ENCODE data around the gene PIGQ. TPM values are rescaled to one million over a fixed set of nuclear protein-coding genes. Genes with fewer than 3 reads are reported as not detected.
A peak's percentile ranks its signal among the peaks of the same experiment; 100 is the strongest.

Gene PIGQ
- total RNA-seq, 1 experiment from 2014 or later: 83.5 TPM

- in situ Hi-C loops (cut with HindIII; ENCODE audit: low pct_unique_long_range_greater_than_20kb, low sequenced_read_pairs) (no loop called here), intact Hi-C loops (cut with micrococcal nuclease; ENCODE audit: unreplicated experiment) (no loop called here)
- H3K9me3 ChIP-seq (ENCODE audit: control insufficient read depth, insufficient read depth, low read depth, low read length): no peaks in the 10 kb centered on the region
- ChIA-PET POLR2A (no interaction called here), CTCF (no interaction called here)
- DNase-seq (ENCODE audit: low read depth, low spot score): no peak
- TF ChIP-seq POLR2AphosphoS5 (IDR thresholded peaks at IDR 0.05; ENCODE audit: low read depth, low read length) (no peak; the same call in 1 of the 2 replicates), TCF7L2 (IDR thresholded peaks at IDR 0.05; ENCODE audit: low read depth, low read length) (no peak), SIN3A (IDR thresholded peaks at IDR 0.05; ENCODE audit: borderline replicate concordance, insufficient read depth, low read depth, low read length) (no peak; the same call in 1 of the 2 replicates), REST (IDR thresholded peaks at IDR 0.05; ENCODE audit: insufficient read depth in 1 of 2, low read depth in 2 of 2, low read length in 1 of 2) (no peak)
- TF ChIP-seq, protein P1, sequence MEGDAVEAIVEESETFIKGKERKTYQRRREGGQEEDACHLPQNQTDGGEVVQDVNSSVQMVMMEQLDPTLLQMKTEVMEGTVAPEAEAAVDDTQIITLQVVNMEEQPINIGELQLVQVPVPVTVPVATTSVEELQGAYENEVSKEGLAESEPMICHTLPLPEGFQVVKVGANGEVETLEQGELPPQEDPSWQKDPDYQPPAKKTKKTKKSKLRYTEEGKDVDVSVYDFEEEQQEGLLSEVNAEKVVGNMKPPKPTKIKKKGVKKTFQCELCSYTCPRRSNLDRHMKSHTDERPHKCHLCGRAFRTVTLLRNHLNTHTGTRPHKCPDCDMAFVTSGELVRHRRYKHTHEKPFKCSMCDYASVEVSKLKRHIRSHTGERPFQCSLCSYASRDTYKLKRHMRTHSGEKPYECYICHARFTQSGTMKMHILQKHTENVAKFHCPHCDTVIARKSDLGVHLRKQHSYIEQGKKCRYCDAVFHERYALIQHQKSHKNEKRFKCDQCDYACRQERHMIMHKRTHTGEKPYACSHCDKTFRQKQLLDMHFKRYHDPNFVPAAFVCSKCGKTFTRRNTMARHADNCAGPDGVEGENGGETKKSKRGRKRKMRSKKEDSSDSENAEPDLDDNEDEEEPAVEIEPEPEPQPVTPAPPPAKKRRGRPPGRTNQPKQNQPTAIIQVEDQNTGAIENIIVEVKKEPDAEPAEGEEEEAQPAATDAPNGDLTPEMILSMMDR (IDR thresholded peaks at IDR 0.05): no peak
- H3K27ac ChIP-seq (ENCODE audit: low read length): peak overlapping the region; percentile 95
- ATAC-seq: peak; percentile 0; the same call in 1 of the 2 replicates
- BruUV-seq (replicated peaks): no TSS peak
- peaks cover 42% of the 10 kb centered on the region for H3K4me1 ChIP-seq (ENCODE audit: control insufficient read depth, insufficient read depth, low read length)
- H3K4me3 ChIP-seq (ENCODE audit: low read depth in 2 of 2, low read length in 2 of 2): peak overlapping the region; percentile 82
- H3K36me3 ChIP-seq (ENCODE audit: control insufficient read depth, insufficient read depth, low read length): no peaks in the 10 kb centered on the region
- no peaks in the 10 kb centered on the region for H3K27me3 ChIP-seq (ENCODE audit: control insufficient read depth, insufficient read depth, low read length)
Observed at GRCh38 chr16:526181-527014, 43.4 kb upstream of the PIGQ start.

DNA sequence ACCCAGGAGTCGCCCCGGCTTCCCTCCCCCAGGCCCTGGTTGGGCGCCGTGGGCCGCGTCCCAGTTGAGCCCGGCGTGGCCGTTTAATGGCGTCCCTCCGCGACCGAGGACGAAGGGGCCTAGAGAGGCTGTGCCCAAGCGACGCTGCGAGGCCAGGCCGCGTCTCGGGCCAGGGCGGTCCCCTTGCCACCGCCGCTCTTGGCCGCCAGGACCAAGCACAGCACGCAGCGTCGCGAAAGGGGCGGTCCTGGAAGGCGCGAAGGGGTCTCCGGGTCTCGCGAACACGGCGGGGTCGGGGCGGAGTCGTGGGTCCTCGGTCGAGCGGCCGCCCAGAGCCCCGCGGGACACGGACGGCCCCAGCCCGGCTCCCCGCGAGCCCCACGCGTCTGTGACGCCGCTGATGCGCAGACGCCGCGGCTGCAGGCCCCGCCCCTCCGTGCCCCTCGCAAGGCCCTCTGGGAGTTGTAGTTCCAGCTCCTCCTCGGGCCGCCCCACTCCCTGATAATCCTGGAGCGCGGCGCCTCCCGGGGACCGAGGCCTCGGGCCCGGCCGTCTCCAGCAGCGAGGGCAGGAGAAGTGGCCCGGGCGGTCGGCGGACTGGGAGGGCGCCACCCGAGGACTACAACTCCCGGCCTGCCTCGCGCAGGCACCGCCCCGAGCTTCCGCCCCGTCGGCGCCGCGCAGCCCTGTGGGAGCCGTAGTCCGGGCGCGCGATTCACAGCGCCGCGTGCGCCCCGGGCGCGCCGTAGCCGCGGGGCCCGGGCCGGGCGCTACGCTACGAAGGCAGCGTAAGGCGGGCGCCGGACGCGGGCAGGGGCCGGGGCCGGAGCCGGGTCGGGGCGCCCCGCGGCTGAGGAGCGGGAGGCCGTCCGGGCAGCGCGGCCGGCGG lies 42.5 kb upstream of the PIGQ start, which contains the start of gene CAPN15:
Gene CAPN15, plus strand, starts transcription at position 698 of the 889 bp plus-strand sequence. CDS start 19,127 bp downstream, outside the sequence.
- DNase-seq (ENCODE audit: low read depth, low spot score) (no peak), ATAC-seq (peak; percentile 83)
- H3K9me3 ChIP-seq (ENCODE audit: control insufficient read depth, insufficient read depth, low read depth, low read length): no peaks in the 10 kb centered on the region
- TF ChIP-seq, protein P1 (IDR thresholded peaks at IDR 0.05): no peak
- TF ChIP-seq SIN3A (IDR thresholded peaks at IDR 0.05; ENCODE audit: borderline replicate concordance, insufficient read depth, low read depth, low read length) (no peak), REST (IDR thresholded peaks at IDR 0.05; ENCODE audit: insufficient read depth in 1 of 2, low read depth in 2 of 2, low read length in 1 of 2) (no peak), TCF7L2 (IDR thresholded peaks at IDR 0.05; ENCODE audit: low read depth, low read length) (no peak), POLR2AphosphoS5 (IDR thresholded peaks at IDR 0.05; ENCODE audit: low read depth, low read length) (peak; percentile 58; the same call in 1 of the 2 replicates)
- intact Hi-C loops (cut with micrococcal nuclease; ENCODE audit: unreplicated experiment): no loop called here
- H3K36me3 ChIP-seq (ENCODE audit: control insufficient read depth, insufficient read depth, low read length): no peaks in the 10 kb centered on the region
- ChIA-PET POLR2A (no interaction called here), CTCF (no interaction called here)
- in situ Hi-C loops (cut with HindIII; ENCODE audit: low pct_unique_long_range_greater_than_20kb, low sequenced_read_pairs): no loop called here
- no peaks in the 10 kb centered on the region for H3K27me3 ChIP-seq (ENCODE audit: control insufficient read depth, insufficient read depth, low read length)
- H3K4me1 ChIP-seq (ENCODE audit: control insufficient read depth, insufficient read depth, low read length): peaks cover 41% of the 10 kb centered on the region
- H3K4me3 ChIP-seq (ENCODE audit: low read depth in 2 of 2, low read length in 2 of 2): peak within 1 kb of the TSS; percentile 82 to 86
- no TSS peak for BruUV-seq (replicated peaks)
- H3K27ac ChIP-seq (ENCODE audit: low read length): peak within 1 kb of the TSS; percentile 95
